Measurements from ENCODE around the gene SLC12A9.

SLC12A9 gene

GRCh38 chr7:100824499-100825214 is 27.9 kb upstream of the SLC12A9 start:
- TF ChIP-seq EZH2phosphoT487 (IDR thresholded peaks at IDR 0.05; ENCODE audit: borderline replicate concordance, low read length) (no peak), CTCF (IDR thresholded peaks at IDR 0.05; ENCODE audit: low read depth, low read length, poor library complexity, severe bottlenecking) (no peak)
- H3K4me3 ChIP-seq (ENCODE audit: low read length), result no peak overlapping the region
- H3K9me3 ChIP-seq (ENCODE audit: control insufficient read depth, insufficient read depth, low read length), result no peaks in the 10 kb centered on the region
- H3K4me2 ChIP-seq (ENCODE audit: low read length), result no peak overlapping the region
- H3K36me3 ChIP-seq (ENCODE audit: control insufficient read depth, low read length), result no peaks in the 10 kb centered on the region
- no peaks in the 10 kb centered on the region for H3K9me2 ChIP-seq (replicated peaks; ENCODE audit: control insufficient read depth, low read length)
- H4K20me1 ChIP-seq (ENCODE audit: control insufficient read depth, insufficient read depth, low read depth, low read length), result no peaks in the 10 kb centered on the region; the same call in 1 of the 2 replicates
- H3F3A ChIP-seq (ENCODE audit: control insufficient read depth, insufficient read depth), result no peaks in the 10 kb centered on the region
- no peaks in the 10 kb centered on the region for H3K79me2 ChIP-seq (ENCODE audit: control insufficient read depth, low read length)
- H3K27me3 ChIP-seq (ENCODE audit: control insufficient read depth, low read length), result peaks cover 46% of the 10 kb centered on the region
- no peak overlapping the region for H3K27ac ChIP-seq (ENCODE audit: low read depth, low read length)
- 0 out of 2 replicates have a peak, but pooled peaks cover 4% of the 10 kb centered on the region for H3K4me1 ChIP-seq (ENCODE audit: control insufficient read depth, low read length)

GRCh38 chr7:100825215-100825671 is 27.3 kb upstream of the SLC12A9 start:
- Histone ChIP-seq H3K9me2 (replicated peaks; ENCODE audit: control insufficient read depth, low read length) (no peaks in the 10 kb centered on the region), H4K20me1 (ENCODE audit: control insufficient read depth, insufficient read depth, low read depth, low read length) (no peaks in the 10 kb centered on the region; the same call in 1 of the 2 replicates), H3K36me3 (ENCODE audit: control insufficient read depth, low read length) (no peaks in the 10 kb centered on the region), H3K4me3 (ENCODE audit: low read length) (no peak overlapping the region), H3K27ac (ENCODE audit: low read depth, low read length) (no peak overlapping the region), H3K4me1 (ENCODE audit: control insufficient read depth, low read length) (0 out of 2 replicates have a peak, but pooled peaks cover 4% of the 10 kb centered on the region), H3K27me3 (ENCODE audit: control insufficient read depth, low read length) (peaks cover 46% of the 10 kb centered on the region), H3K79me2 (ENCODE audit: control insufficient read depth, low read length) (no peaks in the 10 kb centered on the region), H3K4me2 (ENCODE audit: low read length) (no peak overlapping the region), H3F3A (ENCODE audit: control insufficient read depth, insufficient read depth) (no peaks in the 10 kb centered on the region), H3K9me3 (ENCODE audit: control insufficient read depth, insufficient read depth, low read length) (no peaks in the 10 kb centered on the region)
- TF ChIP-seq EZH2phosphoT487 (IDR thresholded peaks at IDR 0.05; ENCODE audit: borderline replicate concordance, low read length) (no peak), CTCF (IDR thresholded peaks at IDR 0.05; ENCODE audit: low read depth, low read length, poor library complexity, severe bottlenecking) (no peak)

GRCh38 chr7:100825751-100826513 is 26.6 kb upstream of the SLC12A9 start:
- Histone ChIP-seq H3K36me3 (ENCODE audit: control insufficient read depth, low read length) (no peaks in the 10 kb centered on the region), H3K4me3 (ENCODE audit: low read length) (no peak overlapping the region), H3K27ac (ENCODE audit: low read depth, low read length) (no peak overlapping the region), H4K20me1 (ENCODE audit: control insufficient read depth, insufficient read depth, low read depth, low read length) (no peaks in the 10 kb centered on the region; the same call in 1 of the 2 replicates), H3F3A (ENCODE audit: control insufficient read depth, insufficient read depth) (no peaks in the 10 kb centered on the region), H3K27me3 (ENCODE audit: control insufficient read depth, low read length) (peaks cover 50% of the 10 kb centered on the region), H3K4me2 (ENCODE audit: low read length) (no peak overlapping the region), H3K9me2 (replicated peaks; ENCODE audit: control insufficient read depth, low read length) (no peaks in the 10 kb centered on the region), H3K79me2 (ENCODE audit: control insufficient read depth, low read length) (no peaks in the 10 kb centered on the region), H3K4me1 (ENCODE audit: control insufficient read depth, low read length) (0 out of 2 replicates have a peak, but pooled peaks cover 4% of the 10 kb centered on the region), H3K9me3 (ENCODE audit: control insufficient read depth, insufficient read depth, low read length) (no peaks in the 10 kb centered on the region)
- TF ChIP-seq CTCF (IDR thresholded peaks at IDR 0.05; ENCODE audit: low read depth, low read length, poor library complexity, severe bottlenecking) (no peak), EZH2phosphoT487 (IDR thresholded peaks at IDR 0.05; ENCODE audit: borderline replicate concordance, low read length) (no peak)
